ENCODE measurements around the gene PDE10A.

PDE10A gene

GRCh38 chr6:165662749-165663376 is at the start of gene PDE10A:
Gene PDE10A, minus strand, starts transcription at chr6:165663241. Its CDS starts 430 bp downstream, at chr6:165662811.
- Mint-ChIP-seq H3K27me3 (peaks cover 56% of the 10 kb centered on the region), H3K4me1 (peaks cover 5% of the 10 kb centered on the region)
- ATAC-seq = no peak

GRCh38 chr6:165708985-165709576 is 46.0 kb upstream of the PDE10A start:
- H3K4me3 Mint-ChIP-seq = no peak overlapping the region
- H3K27ac Mint-ChIP-seq = no peak overlapping the region
- peaks cover 4% of the 10 kb centered on the region for H3K9me3 Mint-ChIP-seq
- no peaks in the 10 kb centered on the region for H3K36me3 Mint-ChIP-seq (ENCODE audit: low read depth)
- H3K4me1 Mint-ChIP-seq = no peaks in the 10 kb centered on the region
- ATAC-seq (no peak), DNase-seq (no peak)
- H3K27me3 Mint-ChIP-seq = peaks cover 2% of the 10 kb centered on the region

More at GRCh38 chr6:165662749-165663376, at the start of gene PDE10A:
- no peaks in the 10 kb centered on the region for H3K36me3 Mint-ChIP-seq (ENCODE audit: low read depth)
- H3K4me3 Mint-ChIP-seq = no peak within 1 kb of the TSS
- no peak for DNase-seq
- no peaks in the 10 kb centered on the region for H3K9me3 Mint-ChIP-seq
- H3K27ac Mint-ChIP-seq = no peak within 1 kb of the TSS

GRCh38 chr6:165707067-165707853 is 44.2 kb upstream of the PDE10A start:
- peaks cover 2% of the 10 kb centered on the region for H3K27me3 Mint-ChIP-seq
- H3K9me3 Mint-ChIP-seq = peaks cover 4% of the 10 kb centered on the region
- no peak overlapping the region for H3K27ac Mint-ChIP-seq
- ATAC-seq = no peak
- DNase-seq = no peak
- no peaks in the 10 kb centered on the region for H3K36me3 Mint-ChIP-seq (ENCODE audit: low read depth)
- no peaks in the 10 kb centered on the region for H3K4me1 Mint-ChIP-seq
- H3K4me3 Mint-ChIP-seq = no peak overlapping the region

- Mint-ChIP-seq H3K4me1 (no peaks in the 10 kb centered on the region), H3K27ac (no peak overlapping the region), H3K4me3 (no peak overlapping the region), H3K27me3 (peaks cover 2% of the 10 kb centered on the region), H3K36me3 (ENCODE audit: low read depth) (no peaks in the 10 kb centered on the region), H3K9me3 (peaks cover 4% of the 10 kb centered on the region)
- DNase-seq (no peak), ATAC-seq (no peak)
Measured at GRCh38 chr6:165705941-165706340, 42.9 kb upstream of the PDE10A start.

GRCh38 chr6:165704045-165704748 is 41.2 kb upstream of the PDE10A start:
- Mint-ChIP-seq H3K27me3 (peaks cover 2% of the 10 kb centered on the region), H3K4me3 (no peak overlapping the region), H3K36me3 (ENCODE audit: low read depth) (no peaks in the 10 kb centered on the region), H3K27ac (no peak overlapping the region), H3K9me3 (no peaks in the 10 kb centered on the region), H3K4me1 (no peaks in the 10 kb centered on the region)
- ATAC-seq (no peak), DNase-seq (no peak)

- H3K27me3 Mint-ChIP-seq = peaks cover 2% of the 10 kb centered on the region
- DNase-seq (no peak), ATAC-seq (no peak)
- H3K9me3 Mint-ChIP-seq = peaks cover 3% of the 10 kb centered on the region
- no peak overlapping the region for H3K4me3 Mint-ChIP-seq
- no peaks in the 10 kb centered on the region for H3K36me3 Mint-ChIP-seq (ENCODE audit: low read depth)
- no peak overlapping the region for H3K27ac Mint-ChIP-seq
- no peaks in the 10 kb centered on the region for H3K4me1 Mint-ChIP-seq
Measured at GRCh38 chr6:165702669-165703068, 39.6 kb upstream of the PDE10A start.

- peaks cover 7% of the 10 kb centered on the region for H3K9me3 Mint-ChIP-seq
- ATAC-seq (no peak), DNase-seq (no peak)
- no peak overlapping the region for H3K27ac Mint-ChIP-seq
- H3K36me3 Mint-ChIP-seq (ENCODE audit: low read depth) = no peaks in the 10 kb centered on the region
- H3K4me1 Mint-ChIP-seq = no peaks in the 10 kb centered on the region
- peaks cover 2% of the 10 kb centered on the region for H3K27me3 Mint-ChIP-seq
- H3K4me3 Mint-ChIP-seq = no peak overlapping the region
Measured at GRCh38 chr6:165701564-165702354, 38.7 kb upstream of the PDE10A start.

GRCh38 chr6:165701005-165701404 is 38.0 kb upstream of the PDE10A start:
- H3K4me1 Mint-ChIP-seq = no peaks in the 10 kb centered on the region
- H3K36me3 Mint-ChIP-seq (ENCODE audit: low read depth) = no peaks in the 10 kb centered on the region
- ATAC-seq (no peak), DNase-seq (no peak)
- H3K27ac Mint-ChIP-seq = no peak overlapping the region
- no peak overlapping the region for H3K4me3 Mint-ChIP-seq
- H3K27me3 Mint-ChIP-seq = peaks cover 2% of the 10 kb centered on the region
- H3K9me3 Mint-ChIP-seq = peaks cover 7% of the 10 kb centered on the region

- no peak overlapping the region for H3K27ac Mint-ChIP-seq
- ATAC-seq = no peak
- H3K27me3 Mint-ChIP-seq = peaks cover 2% of the 10 kb centered on the region
- no peak overlapping the region for H3K4me3 Mint-ChIP-seq
- no peaks in the 10 kb centered on the region for H3K4me1 Mint-ChIP-seq
- no peaks in the 10 kb centered on the region for H3K36me3 Mint-ChIP-seq (ENCODE audit: low read depth)
- peaks cover 7% of the 10 kb centered on the region for H3K9me3 Mint-ChIP-seq
- DNase-seq = no peak
Measured at GRCh38 chr6:165698868-165699267, 35.8 kb upstream of the PDE10A start.

- Mint-ChIP-seq H3K27ac (no peak overlapping the region), H3K9me3 (peaks cover 7% of the 10 kb centered on the region), H3K36me3 (ENCODE audit: low read depth) (no peaks in the 10 kb centered on the region), H3K4me3 (no peak overlapping the region), H3K27me3 (peaks cover 2% of the 10 kb centered on the region), H3K4me1 (no peaks in the 10 kb centered on the region)
- DNase-seq = no peak
- no peak for ATAC-seq
Measured at GRCh38 chr6:165697171-165697570, 34.1 kb upstream of the PDE10A start.

GRCh38 chr6:165695722-165696515 is 32.9 kb upstream of the PDE10A start:
- H3K4me3 Mint-ChIP-seq = no peak overlapping the region
- ATAC-seq = no peak
- peaks cover 7% of the 10 kb centered on the region for H3K9me3 Mint-ChIP-seq
- DNase-seq = no peak
- H3K27me3 Mint-ChIP-seq = peaks cover 2% of the 10 kb centered on the region
- H3K27ac Mint-ChIP-seq = no peak overlapping the region
- no peaks in the 10 kb centered on the region for H3K4me1 Mint-ChIP-seq
- no peaks in the 10 kb centered on the region for H3K36me3 Mint-ChIP-seq (ENCODE audit: low read depth)

- ATAC-seq = no peak
- H3K4me1 Mint-ChIP-seq = no peaks in the 10 kb centered on the region
- H3K27me3 Mint-ChIP-seq = peaks cover 2% of the 10 kb centered on the region
- peaks cover 11% of the 10 kb centered on the region for H3K9me3 Mint-ChIP-seq
- no peak for DNase-seq
- no peaks in the 10 kb centered on the region for H3K36me3 Mint-ChIP-seq (ENCODE audit: low read depth)
- no peak overlapping the region for H3K27ac Mint-ChIP-seq
- no peak overlapping the region for H3K4me3 Mint-ChIP-seq
Measured at GRCh38 chr6:165694296-165694695, 31.3 kb upstream of the PDE10A start.

GRCh38 chr6:165692106-165692653 is 29.1 kb upstream of the PDE10A start:
- Mint-ChIP-seq H3K9me3 (peaks cover 5% of the 10 kb centered on the region), H3K4me3 (no peak overlapping the region), H3K27ac (no peak overlapping the region), H3K27me3 (peaks cover 2% of the 10 kb centered on the region), H3K36me3 (ENCODE audit: low read depth) (no peaks in the 10 kb centered on the region), H3K4me1 (no peaks in the 10 kb centered on the region)
- ATAC-seq (no peak), DNase-seq (no peak)
